Suprapubic skin (tissue), 4 donors: ENCODE results near the gene IFIT5. TPM values are rescaled to one million over a fixed set of nuclear protein-coding genes. Genes with fewer than 3 reads are reported as not detected.

ENCODE experiments used
- DNase-seq, 2 donors: peaks; one replicate each; pipeline ENCODE4 v3.0.0-alpha.2; 2019; ENCODE audit warnings: low spot score in 2 of 2
- H3K27ac ChIP-seq: fragments of 200-600 bp; sonication (generic); one replicate; pipeline ENCODE4 v1.5.1; 2019
- H3K27me3 ChIP-seq: fragments of 200-600 bp; sonication (generic); one replicate; pipeline ENCODE4 v1.5.1; 2019
- H3K36me3 ChIP-seq: fragments of 200-600 bp; sonication (generic); one replicate; pipeline ENCODE4 v1.5.1; 2019
- H3K4me1 ChIP-seq: fragments of 200-600 bp; sonication (generic); one replicate; pipeline ENCODE4 v1.5.1; 2019
- H3K4me3 ChIP-seq: fragments of 200-600 bp; sonication (generic); one replicate; pipeline ENCODE4 v1.5.1; 2019; ENCODE audit warnings: mild to moderate bottlenecking
- H3K9me3 ChIP-seq: fragments of 200-600 bp; sonication (generic); one replicate; pipeline ENCODE4 v1.5.1; 2019
- EP300 ChIP-seq: sonication (generic); formaldehyde crosslinking; IDR thresholded peaks from one replicate; pipeline ENCODE4 v1.6.1; 2017; ENCODE audit warnings: antibody characterized with exemption
- POLR2A ChIP-seq, 2 donors: fragments of 450-650 bp; IDR thresholded peaks; one replicate each; pipeline ENCODE4 v1.6.1; 2017; ENCODE audit warnings: antibody characterized with exemption in 2 of 2, mild to moderate bottlenecking in 2 of 2, moderate library complexity in 2 of 2
- POLR2AphosphoS5 ChIP-seq, 3 donors: sonication (generic); formaldehyde crosslinking; IDR thresholded peaks; one replicate each; pipeline ENCODE4 v1.6.1; 2017; ENCODE audit warnings: antibody characterized with exemption in 3 of 3
- WGBS: methylation state at CpG from one replicate; pipeline ENCODE4 v1.1.5; 2018; 5-methylcytosine and 5-hydroxymethylcytosine counted together
- total RNA-seq, 4 donors: library from RNA; depleted of rRNA; stranded (reverse); fragments of >200 nt; gene quantifications; one replicate each; pipeline ENCODE4 v1.1.0, GENCODE V29; 2016
- TF ChIP-seq, protein P1 (sequence below), 2 donors: fragments of 200-600 bp in 1 of 2; fragments of 450-650 bp in 1 of 2; sonication (generic) in 1 of 2; IDR thresholded peaks; one replicate each; pipeline ENCODE4 v1.5.1; 2016 to 2019; ENCODE audit warnings: antibody characterized with exemption in 2 of 2, mild to moderate bottlenecking in 1 of 2, moderate library complexity in 1 of 2

IFIT5 gene
- total RNA-seq, result 1 to 10 TPM; 4.3 to 8.2 (median 6.3) TPM

- no peaks in the 10 kb centered on the region for H3K9me3 ChIP-seq
- H3K27ac ChIP-seq, result peak within 1 kb of the TSS; percentile 90
- peaks cover 6% of the 10 kb centered on the region for H3K36me3 ChIP-seq
- TF ChIP-seq, protein P1, sequence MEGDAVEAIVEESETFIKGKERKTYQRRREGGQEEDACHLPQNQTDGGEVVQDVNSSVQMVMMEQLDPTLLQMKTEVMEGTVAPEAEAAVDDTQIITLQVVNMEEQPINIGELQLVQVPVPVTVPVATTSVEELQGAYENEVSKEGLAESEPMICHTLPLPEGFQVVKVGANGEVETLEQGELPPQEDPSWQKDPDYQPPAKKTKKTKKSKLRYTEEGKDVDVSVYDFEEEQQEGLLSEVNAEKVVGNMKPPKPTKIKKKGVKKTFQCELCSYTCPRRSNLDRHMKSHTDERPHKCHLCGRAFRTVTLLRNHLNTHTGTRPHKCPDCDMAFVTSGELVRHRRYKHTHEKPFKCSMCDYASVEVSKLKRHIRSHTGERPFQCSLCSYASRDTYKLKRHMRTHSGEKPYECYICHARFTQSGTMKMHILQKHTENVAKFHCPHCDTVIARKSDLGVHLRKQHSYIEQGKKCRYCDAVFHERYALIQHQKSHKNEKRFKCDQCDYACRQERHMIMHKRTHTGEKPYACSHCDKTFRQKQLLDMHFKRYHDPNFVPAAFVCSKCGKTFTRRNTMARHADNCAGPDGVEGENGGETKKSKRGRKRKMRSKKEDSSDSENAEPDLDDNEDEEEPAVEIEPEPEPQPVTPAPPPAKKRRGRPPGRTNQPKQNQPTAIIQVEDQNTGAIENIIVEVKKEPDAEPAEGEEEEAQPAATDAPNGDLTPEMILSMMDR (IDR thresholded peaks at IDR 0.05), result no peak
- TF ChIP-seq POLR2A (IDR thresholded peaks at IDR 0.05), result peak in 1 of 2 donors; percentile 9
- TF ChIP-seq EP300, result no peak
- peak in 1 of 3 donors; percentile 7 for TF ChIP-seq POLR2AphosphoS5 (IDR thresholded peaks at IDR 0.05)
- no peaks in the 10 kb centered on the region for H3K27me3 ChIP-seq
- WGBS, result under 1% methylated on average over 48 of the region's 48 CpGs
- peaks cover 29% of the 10 kb centered on the region for H3K4me1 ChIP-seq
- peak; percentile 79 to 87 for DNase-seq
- H3K4me3 ChIP-seq, result peak within 1 kb of the TSS; percentile 75
These were observed at the start of gene IFIT5 for GRCh38 chr10:89414146-89414878. Gene IFIT5 (plus strand): TSS chr10:89414568. CDS start chr10:89414799, 231 bp downstream.

GRCh38 chr10:89367529-89367928 lies 46.8 kb upstream of the IFIT5 start:
- Histone ChIP-seq H3K36me3 (no peaks in the 10 kb centered on the region), H3K27ac (peak overlapping the region; percentile 18), H3K27me3 (no peaks in the 10 kb centered on the region), H3K4me1 (peaks cover 22% of the 10 kb centered on the region), H3K9me3 (no peaks in the 10 kb centered on the region), H3K4me3 (no peak overlapping the region)
- DNase-seq, result no peak
- TF ChIP-seq, protein P1 (IDR thresholded peaks at IDR 0.05), result no peak
- TF ChIP-seq POLR2A (IDR thresholded peaks at IDR 0.05) (no peak), EP300 (no peak), POLR2AphosphoS5 (IDR thresholded peaks at IDR 0.05) (no peak)
- 51% methylated on average over 4 of the region's 4 CpGs for WGBS

DNA sequence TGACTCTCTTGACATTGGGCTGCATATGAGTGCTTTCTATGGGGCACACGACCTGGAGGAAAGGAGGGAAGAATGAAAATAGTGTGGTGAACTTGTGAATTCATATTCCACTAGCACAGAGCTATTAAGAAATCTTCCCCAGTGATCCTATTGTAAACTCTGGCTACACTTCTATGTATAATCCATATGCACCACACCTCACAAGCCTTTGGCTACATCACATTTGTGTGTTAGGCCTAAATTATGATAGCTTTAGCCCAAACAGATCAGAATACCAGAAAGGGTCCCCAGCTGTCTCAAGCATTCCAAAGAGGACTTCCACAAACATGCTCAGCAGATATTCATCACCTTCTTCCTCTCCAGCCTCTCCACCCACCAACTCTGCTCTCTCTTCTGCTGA lies 46.2 kb upstream of the IFIT5 start:
- H3K36me3 ChIP-seq, result no peaks in the 10 kb centered on the region
- no peak overlapping the region for H3K4me3 ChIP-seq
- H3K27me3 ChIP-seq, result no peaks in the 10 kb centered on the region
- TF ChIP-seq EP300 (no peak), POLR2A (IDR thresholded peaks at IDR 0.05) (no peak), POLR2AphosphoS5 (IDR thresholded peaks at IDR 0.05) (no peak)
- TF ChIP-seq, protein P1 (IDR thresholded peaks at IDR 0.05), result no peak
- no peaks in the 10 kb centered on the region for H3K9me3 ChIP-seq
- no peak overlapping the region for H3K27ac ChIP-seq
- WGBS, result 86% methylated on average over 1 of the region's 1 CpG
- no peak for DNase-seq
- peaks cover 20% of the 10 kb centered on the region for H3K4me1 ChIP-seq

DNA sequence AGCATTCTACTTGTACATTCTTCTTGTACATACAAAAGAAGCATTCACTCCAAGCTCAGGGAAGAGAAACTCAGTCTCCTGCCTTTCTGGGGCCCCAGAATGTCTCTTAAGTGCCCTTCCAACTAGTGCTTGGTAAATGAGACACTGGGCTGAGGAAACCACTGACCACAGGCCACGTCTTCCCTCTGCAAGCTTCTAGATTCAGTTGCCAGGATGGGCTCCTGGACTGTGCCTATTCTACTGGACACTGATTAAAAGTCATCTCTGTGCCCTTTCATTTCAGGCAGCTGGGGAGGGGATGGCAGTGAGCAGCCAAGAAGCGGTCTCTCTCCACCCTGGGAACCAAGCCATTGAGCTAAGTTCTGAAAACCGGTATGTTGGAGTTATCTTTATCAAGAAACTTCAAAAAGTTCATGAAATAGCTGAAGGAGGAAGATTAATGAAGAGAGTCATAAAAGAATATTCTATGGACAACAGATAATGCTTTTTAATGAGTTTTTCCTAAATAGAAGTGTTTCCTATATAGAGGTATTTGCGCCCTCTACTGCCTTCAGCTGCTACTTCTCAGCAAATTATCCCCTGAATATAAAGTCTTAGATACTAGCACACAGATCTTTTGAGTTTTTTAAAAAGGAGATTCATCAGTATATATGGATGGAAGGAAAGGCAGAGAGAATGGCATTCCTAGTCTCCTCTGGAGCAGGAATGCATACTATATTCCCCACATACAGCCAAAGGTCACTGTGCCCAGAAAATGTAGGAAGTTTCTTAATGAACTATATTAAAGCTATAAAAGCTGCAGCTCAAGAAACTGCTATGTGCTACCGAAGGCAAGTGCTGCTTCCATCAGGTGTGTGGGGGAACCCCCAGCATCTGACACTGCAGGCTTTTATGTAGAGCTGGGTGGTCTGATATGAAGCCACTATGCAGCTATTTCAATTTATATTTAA lies 44.9 kb upstream of the IFIT5 start:
- 67% methylated on average over 5 of the region's 5 CpGs for WGBS
- no peak overlapping the region for H3K4me3 ChIP-seq
- H3K27me3 ChIP-seq, result no peaks in the 10 kb centered on the region
- no peak for DNase-seq
- TF ChIP-seq EP300 (no peak), POLR2A (IDR thresholded peaks at IDR 0.05) (no peak), POLR2AphosphoS5 (IDR thresholded peaks at IDR 0.05) (no peak)
- TF ChIP-seq, protein P1 (IDR thresholded peaks at IDR 0.05), result peak in 1 of 2 donors; percentile 21
- H3K9me3 ChIP-seq, result no peaks in the 10 kb centered on the region
- H3K4me1 ChIP-seq, result peaks cover 32% of the 10 kb centered on the region
- H3K27ac ChIP-seq, result no peak overlapping the region
- no peaks in the 10 kb centered on the region for H3K36me3 ChIP-seq

DNA sequence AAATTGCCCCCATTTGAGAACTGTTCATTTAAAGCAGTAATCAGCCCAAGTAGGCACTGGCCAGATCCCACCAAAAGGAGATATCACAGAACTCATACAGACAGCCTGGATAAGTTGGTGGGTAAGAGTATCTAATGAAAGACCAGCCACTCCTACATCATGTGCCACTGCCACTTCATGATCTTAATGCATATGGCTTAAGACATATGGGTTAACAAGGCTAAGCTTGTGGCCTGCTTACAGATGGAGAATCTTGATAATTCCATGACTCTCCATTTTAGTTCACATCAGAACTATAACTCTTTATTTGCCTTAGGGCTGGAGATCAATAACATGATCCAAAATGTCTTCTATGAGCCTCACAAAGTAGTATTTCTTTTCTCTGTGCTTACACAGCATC lies 43.3 kb upstream of the IFIT5 start:
- no peaks in the 10 kb centered on the region for H3K9me3 ChIP-seq
- no peaks in the 10 kb centered on the region for H3K27me3 ChIP-seq
- peaks cover 41% of the 10 kb centered on the region for H3K4me1 ChIP-seq
- no peak for DNase-seq
- H3K4me3 ChIP-seq, result no peak overlapping the region
- no peak for TF ChIP-seq POLR2A (IDR thresholded peaks at IDR 0.05)
- TF ChIP-seq POLR2AphosphoS5 (IDR thresholded peaks at IDR 0.05), result no peak
- H3K27ac ChIP-seq, result no peak overlapping the region
- H3K36me3 ChIP-seq, result no peaks in the 10 kb centered on the region
